Stimulated activated CD4-positive, alpha-beta T cell treated with anti-CD3 and anti-CD28 coated beads, Interleukin-2, amount 100 ng/mL, for 4 hours (primary cell): Measurements from ENCODE around the gene REV3L.
"Not testable (repeated sequence)": the region's sequence is repeated elsewhere in the genome, so short reads cannot be mapped to it uniquely, and the experiment has no call there.

ENCODE experiments used
- DNase-seq: peaks from one replicate; pipeline ENCODE4 v3.0.0-alpha.2; 2020; ENCODE audit warnings: low read depth

REV3L gene

DNA sequence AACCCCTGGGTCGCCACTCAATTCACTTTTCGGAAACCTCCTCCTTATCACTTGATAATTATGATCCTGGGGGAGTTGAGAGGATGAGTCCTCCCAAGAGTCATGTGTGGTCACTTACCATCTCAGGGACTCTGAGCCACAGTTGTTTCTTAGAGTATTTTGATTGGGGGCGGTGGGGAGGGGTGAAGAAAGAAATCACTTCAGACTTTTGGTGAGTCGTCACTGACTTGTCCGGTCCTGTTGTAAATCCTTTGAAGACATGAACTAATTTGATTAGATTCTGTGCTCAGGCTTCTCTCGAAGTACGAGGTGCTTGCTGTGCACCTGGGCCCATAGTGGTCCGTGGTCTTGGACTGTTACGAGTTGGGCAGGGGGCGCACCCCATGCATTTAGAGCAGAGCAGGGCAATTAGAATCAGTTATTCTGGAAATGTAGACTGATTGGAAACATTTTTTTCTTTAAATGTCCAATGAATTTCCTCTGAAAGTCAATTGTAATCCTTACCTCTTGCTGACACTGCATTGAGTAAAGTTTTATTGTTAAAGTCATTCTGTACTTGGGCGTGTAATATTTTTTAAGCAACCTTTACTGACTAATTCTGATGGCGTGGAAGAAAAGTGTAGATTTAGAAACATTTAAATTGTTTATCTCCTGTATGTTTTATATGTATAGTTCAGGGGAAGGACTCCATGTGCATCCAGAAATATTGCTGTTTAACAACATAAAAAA lies 222.3 kb downstream of the REV3L start:
- DNase-seq, result no peak

DNA sequence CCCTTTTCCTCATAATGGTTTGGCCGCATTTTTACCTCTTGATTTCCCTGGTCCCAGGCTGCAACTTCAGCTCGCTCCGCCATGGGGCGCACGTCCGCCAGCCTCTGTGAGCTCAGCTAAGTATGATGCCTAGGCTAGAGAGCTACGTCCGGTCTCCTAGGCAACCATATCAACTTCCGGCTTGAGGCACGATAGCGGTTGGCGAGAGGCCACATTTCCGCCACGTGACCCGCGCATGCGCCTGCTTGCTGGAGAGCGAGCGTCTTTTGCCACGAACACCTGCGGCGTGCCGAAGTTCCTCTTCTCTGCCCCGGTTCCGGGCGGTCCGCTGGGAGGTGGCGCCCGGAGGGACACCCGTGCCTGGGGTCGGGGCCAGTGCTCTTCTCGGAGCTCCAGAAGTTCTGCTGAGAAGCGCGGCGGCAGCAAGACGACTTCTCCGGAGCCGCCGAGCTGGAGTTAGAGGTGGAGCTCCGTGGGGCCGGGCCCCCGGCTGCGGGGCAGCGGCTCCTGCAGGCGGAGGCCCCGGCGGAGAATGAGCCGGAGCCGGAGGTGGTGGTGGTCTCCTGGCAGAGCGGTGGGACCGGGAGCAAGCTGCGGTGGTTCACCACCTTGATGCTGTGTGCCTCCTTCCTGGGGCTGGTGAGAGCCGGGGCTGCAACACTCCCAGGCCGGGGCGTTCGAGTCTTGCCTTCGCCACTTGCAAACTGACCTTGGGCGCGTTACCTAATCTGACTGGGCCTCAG lies 223.8 kb downstream of the REV3L start:
- peak; percentile 99 for DNase-seq

DNA sequence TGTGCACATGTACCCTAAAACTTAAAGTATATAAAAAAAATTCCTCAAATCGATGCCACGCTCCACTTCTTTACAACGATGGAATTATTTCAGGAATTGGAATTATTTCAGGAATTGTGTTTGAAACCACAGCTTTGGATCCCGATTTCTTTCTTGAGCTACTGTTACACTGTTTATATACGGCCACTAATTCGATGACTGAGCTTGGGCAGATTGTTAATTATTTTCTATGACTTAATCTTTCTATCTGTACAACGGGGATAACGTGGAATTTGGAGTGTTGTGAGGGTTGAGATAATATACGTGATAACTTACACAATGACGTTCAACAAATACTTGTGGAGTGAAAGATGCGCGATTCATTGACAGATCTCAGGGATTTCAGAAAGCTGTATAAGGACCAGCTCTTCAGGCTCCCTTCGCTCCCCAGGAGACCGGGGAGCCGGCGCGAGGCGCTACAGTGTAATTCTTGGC lies 224.4 kb downstream of the REV3L start:
- DNase-seq, result no peak

DNA sequence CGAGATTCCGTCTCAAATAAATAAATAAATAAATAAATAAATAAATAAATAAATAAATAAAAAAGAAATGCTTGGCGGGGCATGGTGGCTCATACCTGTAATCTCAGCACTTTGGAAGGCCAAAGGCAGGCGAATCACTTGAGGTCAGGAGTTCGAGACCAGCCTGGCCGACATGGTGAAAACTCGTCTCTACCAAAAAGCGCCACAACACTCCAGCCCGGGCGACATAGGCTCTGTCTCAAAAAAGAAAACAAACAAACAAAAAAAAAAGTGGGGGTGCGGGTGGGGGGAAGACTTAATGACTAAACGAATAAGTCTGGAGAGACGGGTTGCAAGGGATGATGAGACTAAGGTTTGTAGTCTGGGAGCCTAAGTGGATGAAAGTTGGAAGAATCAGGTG lies 225.0 kb downstream of the REV3L start:
- no peak for DNase-seq

DNA sequence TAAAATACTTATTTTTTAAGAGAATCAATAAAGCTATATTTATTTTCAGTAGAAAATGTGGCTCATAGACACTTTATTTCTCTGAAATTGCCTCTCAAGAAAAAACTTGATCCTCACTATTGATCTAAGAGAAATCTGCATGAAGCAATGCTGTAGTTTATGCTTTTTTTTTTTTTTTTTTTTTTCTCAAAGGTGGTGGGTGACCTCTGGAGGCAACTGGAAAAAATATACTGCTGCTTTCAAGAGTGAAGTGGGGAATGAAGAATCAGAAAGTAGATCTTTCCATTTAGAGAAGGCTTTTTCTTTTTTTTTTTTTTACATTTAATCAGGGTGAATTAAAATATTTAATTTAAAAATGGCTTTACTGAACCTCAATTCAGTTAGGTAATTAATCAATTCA lies 226.4 kb downstream of the REV3L start:
- no peak for DNase-seq

DNA sequence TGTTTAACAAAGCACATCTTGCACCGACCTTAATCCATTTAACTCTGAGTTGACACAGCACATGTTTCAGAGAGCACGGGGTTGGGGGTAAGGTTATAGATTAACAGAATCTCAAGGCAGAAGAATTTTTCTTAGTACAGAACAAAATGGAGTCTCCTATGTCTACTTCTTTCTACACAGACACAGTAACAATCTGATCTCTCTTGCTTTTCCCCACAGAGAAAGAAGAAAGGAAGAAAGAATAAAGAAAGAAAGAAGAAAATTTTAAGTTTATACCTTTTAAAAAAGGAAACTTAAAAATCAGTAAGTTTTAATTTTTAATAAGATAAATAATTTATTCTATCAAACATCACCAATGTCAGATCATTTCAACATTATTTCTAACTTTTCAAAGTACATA lies 227.2 kb downstream of the REV3L start:
- DNase-seq, result not testable (repeated sequence)

DNA sequence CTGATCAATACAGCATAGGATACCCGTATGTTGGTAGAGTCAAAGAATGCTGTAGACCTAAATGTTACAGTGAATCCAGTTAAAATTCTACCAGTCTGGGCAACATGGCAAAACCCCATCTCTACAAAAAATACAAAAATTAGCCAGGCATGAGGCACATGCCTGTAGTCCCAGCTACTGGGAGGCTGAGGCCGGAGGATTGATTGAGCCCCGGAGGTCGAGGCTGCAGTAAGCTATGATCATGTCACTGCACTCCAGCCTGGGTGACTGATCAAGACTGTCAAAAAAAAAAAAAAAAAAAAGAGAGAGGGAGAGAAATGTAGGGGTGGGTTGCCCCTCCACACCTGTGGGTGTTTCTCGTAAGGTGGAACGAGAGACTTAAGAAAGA lies 228.2 kb downstream of the REV3L start:
- DNase-seq, result no peak

DNA sequence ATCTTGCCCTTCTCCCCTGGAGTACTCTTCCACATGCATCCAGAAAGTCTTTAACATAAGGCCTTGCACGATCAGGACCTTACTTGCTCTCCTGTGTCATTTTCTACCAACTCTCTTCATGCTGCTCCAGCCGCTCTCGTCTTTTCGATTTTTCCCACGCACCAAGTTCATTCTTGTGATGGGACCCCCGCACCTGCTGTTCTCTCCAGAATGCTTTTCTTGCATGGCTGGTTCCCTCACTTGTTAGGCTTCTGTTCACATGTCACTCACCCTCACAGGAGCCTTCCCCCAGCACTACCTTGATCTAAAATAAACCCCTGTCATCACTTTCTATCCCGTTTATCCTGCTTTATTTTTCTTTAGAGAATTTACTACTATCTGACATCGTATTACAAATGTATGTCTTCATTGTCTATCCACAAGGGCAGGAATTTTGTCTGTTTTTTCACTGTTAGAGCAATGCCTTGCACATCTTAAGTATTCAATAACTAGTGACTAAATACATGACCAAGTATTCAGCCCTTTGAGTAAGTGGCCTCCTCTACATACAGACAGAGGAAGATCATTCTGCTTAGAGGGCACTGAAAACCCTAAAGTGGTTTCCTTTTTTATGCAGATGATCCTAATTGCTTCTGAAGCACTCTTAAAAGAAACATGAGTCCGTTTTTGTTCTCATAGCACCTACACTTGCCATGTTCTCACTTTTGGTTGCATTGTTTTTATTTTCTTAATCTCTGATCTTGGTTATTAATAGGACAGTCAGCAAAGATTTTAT lies 228.8 kb downstream of the REV3L start:
- DNase-seq, result no peak

DNA sequence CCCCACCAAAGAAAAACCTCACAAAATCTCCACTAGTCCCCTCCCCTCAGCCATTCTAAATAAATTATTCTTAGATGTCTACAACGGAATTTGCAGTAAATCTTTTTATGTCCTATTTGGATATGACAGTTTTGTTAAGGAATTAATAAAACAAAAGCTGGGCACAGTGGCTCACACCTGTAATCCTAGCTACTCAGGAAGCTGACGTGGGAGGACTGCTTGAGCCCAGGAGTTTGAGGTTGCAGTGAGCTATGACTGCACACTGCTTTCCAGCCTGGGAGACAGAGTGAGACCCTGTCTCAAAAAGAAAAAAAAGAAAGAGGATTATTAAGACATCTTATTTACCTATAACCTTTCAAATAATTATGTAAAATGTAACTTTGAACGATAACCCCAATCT lies 230.3 kb downstream of the REV3L start:
- DNase-seq, result no peak

DNA sequence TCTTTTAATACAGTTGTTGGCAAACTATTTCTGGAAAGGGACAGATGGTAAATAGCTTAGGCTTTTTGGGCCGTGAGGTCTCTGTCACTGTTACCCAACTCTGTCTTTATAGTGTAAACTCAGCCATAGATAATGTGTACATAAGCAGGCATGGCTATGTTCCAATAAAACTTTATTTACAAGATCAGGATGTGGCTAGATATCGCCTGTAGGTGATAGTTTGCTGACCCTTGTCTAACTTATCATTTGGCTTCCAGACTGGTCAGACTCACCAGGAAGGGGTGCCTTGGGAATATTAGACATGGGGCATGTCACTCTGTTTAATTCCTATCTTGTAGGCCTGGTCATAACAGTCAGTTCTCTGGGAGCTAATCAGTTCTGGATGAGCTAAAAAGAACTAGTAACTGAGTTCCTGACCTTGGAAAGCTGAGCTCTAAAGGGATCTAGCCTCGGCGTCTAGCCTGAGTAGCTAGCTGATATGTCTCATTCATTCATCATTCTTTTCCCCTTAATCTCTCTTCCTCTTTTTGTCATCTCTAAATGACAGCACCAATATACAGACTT lies 232.1 kb downstream of the REV3L start:
- no peak for DNase-seq
